GM19099 (cell line): ENCODE data around the gene EFL1.

Experiments
- POLR2A ChIP-seq: IDR thresholded peaks from 3 replicates; pipeline ENCODE4 v1.6.1; 2011; ENCODE audit warnings: low read depth; ENCODE audit not compliant: insufficient read length; ENCODE audit errors: extremely low read depth

Gene EFL1

DNA sequence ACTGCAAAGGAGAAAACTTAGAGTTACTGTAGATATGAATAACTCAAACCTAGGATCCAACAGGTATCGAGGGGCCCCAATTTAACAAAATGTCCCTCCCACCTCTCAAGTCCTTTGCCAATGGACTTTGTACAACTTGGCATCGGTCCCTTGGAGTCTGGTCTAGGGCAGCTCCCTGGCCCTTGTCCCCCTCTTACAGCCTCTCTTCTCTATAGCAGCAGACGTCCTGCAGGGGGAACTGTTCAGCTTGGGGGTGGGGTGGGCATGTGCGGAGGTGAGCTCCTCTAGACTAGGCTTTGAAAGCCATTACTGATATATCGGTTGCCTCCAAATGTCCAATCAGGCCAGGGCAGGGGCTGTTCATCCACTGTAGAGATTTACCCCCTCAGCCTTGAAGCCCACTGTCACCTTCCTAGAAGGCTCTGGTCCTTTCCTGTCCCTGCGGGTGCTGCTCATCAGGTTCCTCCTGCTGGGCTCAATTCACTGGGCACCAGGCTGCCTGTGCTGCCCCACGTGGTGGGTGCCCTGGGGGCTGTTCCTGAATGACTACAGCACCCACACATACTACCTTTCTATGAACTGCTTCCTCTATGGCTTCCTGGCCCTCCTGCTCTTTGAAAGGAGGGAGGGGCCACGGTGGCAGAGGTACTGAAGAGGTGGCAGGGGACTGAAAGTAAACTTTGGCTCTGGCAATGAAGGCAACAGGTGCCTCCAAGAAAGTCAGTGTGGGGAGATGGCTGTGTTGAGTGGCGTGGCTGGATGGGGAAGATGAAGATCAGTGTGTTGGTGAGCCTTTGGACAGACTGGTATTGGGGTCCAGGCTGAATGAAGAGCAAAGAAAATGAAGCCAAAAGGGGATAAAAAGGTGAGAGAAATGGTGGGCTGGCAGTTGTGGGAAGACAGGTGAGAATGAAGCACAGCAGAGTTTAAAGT is 137.9 kb downstream of the EFL1 start:
- no peak for TF ChIP-seq POLR2A

DNA sequence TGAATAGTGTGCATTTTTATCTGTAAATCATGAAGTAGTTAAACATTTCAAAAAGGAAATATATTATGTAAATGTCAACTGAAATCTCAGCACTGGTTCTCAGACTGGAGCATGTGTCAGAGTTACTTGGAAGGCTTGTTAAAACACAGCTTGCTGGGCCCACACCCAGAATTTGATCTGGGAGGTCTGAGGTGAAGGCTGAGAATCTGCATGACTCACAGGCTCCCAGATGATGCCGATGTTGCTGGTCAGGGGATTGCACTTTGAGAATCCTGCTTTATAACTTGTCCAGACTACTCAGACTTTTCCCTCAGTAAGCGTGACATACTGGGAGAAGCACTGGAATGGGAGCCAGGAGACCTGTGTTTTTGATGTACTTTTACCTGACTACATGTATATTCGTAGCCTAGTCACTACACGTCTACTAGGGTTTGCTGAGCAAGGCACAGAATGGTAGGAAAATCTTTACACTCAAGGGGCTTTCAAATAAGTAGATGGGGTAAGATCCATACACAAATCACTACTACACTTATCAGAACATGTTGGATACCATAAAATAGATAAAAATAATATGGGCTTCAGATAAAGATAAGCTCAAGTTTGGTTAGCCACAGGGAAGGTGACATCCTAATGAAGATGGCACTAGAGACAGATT is 139.7 kb downstream of the EFL1 start:
- TF ChIP-seq POLR2A, result no peak

DNA sequence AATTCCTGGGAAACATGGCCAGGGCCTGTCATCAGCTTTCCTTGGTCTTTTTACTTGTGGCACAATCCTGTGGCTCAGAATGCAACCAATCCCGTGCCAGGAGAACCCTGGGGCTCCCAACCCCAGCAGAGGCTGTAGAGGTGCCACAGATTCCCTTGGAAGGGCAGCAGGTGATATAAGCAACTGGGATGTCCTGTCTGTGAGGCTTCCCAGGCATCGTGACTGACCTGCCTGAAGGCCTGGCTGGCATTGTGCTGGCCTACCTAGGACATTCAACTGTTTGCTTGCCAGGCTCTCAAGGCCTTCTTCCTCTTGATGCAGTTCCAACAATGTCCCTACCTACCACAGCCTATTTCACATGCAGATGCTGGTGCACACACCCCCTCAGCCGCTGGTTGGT is 144.5 kb downstream of the EFL1 start:
- no peak for TF ChIP-seq POLR2A

DNA sequence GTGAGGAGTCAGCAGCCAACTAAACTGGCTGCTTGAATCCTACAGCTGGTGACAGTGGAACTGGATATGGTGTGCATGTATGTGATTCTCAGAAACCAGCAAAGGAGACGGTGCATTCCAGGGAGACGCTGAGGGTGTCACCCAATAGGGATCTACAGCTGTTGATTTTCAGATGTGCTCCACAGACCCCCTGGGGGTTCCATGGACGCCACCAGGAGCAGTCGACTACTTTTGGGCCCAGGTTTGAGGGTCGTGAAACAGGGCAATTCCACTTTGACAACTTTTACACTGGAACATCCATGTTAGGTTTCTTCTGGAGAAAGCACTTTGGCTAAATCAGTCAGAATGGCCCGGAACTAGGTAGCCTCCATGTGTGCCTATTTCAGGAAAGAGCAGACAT is 145.2 kb downstream of the EFL1 start:
- TF ChIP-seq POLR2A, result no peak

DNA sequence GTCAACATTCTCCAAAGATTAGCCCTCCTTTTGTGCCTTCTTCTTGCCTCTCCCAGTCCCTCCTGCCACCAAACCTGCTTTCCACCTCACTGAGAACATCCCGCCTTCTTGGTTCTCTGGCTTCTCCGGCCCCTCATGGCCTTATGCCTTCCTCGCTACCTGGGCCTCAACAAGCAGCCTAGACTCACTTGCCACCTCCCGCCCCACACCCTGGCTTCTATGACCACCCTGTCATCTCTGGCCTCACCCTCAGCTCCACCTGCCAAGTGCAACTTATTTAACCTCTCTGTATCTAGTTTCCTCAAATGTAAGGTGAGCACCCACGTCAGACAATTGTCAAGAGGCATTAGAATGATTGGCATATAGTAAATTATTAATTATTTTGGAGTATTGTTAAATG is 147.9 kb downstream of the EFL1 start:
- TF ChIP-seq POLR2A, result no peak

DNA sequence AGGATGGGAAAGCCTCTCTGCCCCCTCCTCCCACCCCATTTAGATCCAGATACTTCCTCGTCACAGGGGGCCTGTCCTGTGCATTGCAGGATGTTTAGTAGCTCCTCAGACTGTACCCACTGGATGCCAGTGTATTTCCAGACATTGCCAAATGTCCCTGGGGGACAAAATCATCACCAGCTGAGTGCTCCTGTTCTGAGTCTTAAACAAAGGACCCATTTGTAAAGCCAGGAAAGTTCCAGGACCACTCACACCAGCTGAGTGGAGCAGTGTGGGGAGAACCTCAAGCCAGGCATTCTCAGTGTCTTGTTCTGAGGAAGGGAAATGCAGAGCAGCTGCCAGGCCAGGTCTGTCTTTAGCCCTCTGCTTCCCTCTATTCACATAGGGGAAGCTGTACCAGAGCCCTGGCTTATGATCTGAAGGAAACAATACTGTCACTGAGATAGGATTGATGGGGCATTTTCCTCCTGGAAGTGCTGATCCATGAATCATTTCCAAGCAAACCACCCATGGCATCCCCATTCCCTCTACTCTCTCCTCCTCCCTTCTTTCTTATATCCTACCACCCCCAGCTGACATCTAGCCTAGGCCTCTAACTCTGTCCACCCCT is 149.3 kb downstream of the EFL1 start:
- no peak for TF ChIP-seq POLR2A

DNA sequence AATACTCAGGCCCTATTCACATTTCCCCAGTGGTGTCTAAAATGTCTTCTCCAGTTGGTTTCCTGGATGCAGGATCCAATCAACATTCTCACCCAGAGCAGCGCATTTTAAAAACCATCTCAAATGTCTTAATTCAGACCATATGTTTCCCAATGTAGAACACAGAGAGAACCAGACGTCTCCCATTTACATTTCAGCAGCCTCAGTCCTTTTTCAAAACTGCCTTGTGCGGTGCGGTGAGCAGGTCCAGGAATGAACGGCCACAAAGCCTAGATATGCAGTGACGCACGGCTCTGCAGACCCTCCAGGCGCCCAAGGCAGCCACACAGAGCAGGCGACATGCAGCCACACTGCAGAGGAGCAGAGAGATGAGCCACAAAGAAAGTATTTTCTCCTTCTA is 150.6 kb downstream of the EFL1 start:
- TF ChIP-seq POLR2A, result no peak

DNA sequence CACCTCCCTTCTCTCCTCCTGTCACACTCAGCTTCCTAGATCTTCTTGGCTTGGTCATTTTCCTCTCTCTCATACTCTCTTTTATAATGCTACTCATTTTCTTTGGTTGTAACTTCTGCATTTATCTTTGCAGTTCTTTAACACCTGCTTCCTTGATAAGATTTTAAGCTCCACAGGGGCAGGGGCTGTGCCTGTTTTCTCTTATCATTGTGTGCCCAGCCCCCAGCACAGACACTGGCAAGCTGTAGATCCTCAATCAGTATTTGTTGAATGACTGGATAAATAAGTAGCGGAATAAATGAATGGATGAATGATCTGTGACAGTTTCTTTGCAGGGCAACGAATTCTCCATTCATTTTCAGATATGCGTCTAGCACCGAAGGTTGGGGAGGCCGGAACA is 152.4 kb downstream of the EFL1 start:
- TF ChIP-seq POLR2A, result no peak

DNA sequence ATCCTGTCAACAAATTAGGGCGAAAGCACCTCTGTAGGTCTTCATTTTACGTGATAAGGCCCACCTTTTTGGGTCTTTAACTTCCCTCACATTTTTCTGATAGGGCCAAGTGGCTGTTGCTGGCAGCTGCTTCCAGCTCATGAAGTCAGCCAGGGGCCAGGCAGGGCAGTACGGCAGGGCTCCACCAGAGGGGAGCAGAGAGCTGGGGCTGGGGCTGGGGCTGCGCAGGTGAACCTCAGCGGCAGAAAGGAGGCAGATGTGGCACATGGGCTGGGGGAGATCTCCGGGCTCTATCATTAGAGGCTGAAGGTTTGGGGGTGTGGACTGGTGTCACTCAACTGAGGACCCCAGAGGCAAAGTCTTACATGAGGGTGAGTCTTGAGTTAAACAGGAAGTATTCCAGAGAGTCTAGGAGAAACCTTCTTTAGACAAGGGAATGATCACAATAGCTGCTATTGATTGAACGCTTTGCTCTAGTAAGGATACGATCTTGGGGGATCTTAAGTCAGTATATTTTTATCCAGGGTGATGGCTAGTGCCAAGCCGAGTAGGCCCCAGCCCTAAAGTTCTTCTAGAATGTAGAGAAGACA is 153.9 kb downstream of the EFL1 start:
- TF ChIP-seq POLR2A, result no peak

DNA sequence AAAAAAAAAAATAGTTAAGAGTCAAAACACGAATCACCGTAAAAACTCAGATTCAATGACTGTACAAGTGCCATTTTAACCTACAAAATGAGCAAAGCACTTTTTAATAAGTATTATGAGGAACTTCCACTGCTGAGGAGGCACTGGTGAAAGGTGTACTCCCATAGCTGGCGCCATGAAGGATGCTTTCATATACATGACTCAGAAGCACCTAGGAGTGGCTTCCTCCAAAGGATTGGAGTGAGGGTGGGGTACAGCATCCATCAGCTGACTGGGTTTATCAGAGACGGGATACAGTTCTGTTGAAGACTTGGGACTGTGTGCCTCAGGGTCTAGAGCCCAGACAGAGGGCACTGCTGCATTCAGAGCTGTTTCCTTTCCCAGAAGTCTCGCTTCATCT is 155.9 kb downstream of the EFL1 start:
- TF ChIP-seq POLR2A, result no peak

DNA sequence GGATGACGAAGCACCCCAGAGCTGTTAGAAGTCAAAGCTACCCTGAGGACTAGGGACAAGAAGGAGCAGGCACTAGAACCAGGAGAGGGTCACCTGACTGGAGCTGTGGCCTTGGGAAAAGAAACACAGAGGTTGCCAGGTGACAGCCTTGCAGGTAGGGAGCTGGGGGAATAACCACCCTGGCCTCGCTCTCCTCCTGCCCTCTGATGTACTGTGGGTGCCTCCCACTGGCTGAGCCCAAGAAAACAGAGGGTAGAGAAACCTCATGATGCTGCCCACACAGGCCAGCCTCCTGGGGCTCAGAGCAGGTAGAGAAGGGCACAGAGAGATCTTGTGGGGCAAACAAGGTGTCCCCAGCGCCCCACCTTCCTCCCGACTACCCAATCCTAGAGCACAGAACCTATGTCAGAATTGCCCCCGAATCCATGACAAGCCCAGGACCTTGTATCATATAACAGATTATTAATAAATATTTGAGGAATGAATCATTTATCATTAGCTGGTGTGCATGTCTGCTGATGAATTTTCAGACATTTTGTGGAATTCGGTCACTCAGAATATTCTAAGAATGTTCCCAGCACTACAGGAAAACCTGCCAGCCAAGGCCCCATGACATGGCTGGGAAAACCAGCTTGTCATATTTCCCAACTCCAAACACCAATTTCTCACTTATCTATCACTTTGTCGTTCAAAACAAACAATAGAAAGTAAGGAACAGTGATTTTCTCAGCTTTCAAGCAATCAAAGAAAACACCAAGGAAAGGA is 156.9 kb downstream of the EFL1 start:
- TF ChIP-seq POLR2A, result no peak

DNA sequence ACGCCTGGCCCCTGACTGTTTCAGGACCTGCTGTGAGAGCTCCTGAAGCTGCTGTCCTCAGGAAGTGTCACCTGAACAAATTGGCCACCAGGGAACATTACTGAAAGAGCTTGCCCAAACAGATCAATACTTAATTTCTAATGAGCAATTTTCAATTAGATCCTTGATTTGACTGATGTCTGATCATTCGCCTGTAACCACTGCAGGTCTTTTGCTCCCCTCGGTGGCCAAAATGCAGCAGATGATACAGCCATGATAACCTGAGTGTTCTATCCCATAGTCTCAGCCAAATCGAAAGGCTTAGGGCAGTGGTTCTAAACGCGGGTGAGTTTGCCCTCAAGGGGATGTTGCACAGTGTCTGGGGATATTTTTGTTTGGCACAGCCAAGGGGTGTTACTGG is 159.1 kb downstream of the EFL1 start:
- TF ChIP-seq POLR2A, result no peak

DNA sequence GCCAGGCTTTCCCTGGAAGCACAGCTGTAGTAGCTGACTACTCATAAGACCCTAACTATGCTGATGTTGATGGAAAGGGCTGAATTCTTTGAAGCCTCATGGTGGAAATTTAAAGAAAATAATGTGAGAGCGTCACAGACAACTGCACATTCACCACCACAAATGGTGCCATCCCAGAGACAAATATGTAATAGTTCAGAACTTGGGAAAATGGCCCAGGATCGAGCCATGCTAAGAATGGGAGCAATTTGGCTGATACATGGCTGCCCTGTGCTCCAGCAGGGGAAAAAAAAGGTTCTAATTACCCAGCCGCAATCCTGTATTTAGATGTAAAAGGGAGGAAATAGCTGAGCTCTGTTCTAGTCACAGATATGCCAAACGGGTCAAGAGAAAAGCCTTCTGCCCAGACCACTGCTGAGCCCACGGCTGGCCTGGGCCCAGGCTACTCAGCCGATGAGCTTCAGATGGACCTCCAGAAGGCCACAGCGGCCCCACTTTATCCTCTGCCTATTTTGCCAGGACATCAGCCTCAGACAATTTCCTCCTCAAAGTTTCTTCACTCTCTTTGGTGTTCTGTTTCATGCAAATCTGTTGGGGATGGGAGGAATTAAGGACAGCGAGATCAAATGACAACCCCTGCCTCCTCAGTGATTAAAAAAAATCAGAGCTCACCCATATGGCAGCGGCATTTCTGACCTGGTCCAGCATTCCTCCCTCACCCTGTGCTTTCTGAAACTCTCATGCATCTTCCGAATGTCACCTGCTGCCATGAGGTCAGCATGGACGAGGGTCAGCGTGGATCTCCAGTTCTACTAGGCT is 162.2 kb downstream of the EFL1 start:
- no peak for TF ChIP-seq POLR2A

DNA sequence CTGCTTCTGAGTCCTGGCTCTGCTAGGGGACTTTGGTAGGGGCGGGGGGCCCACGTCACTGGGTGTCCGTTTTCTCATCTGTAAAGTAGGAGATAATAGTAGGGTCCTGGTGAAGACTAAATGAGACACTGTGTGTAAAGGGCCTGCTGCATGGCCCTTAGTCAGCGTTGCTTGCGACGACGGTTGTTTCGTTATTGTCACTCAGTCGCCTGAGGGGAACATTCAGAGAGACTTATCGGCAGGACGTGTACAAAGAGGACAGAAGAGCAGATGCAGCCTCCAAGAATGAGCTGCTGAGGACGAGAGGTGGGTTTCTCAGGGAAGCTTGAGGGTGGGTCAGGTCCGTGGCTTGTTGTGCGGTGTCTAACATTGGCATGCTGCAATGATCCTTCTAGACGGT is 163.9 kb downstream of the EFL1 start:
- no peak for TF ChIP-seq POLR2A
